Measurements from ENCODE around the gene EXD3.
"Not testable (repeated sequence)": the region's sequence is repeated elsewhere in the genome, so short reads cannot be mapped to it uniquely, and the experiment has no call there.

The EXD3 gene

GRCh38 chr9:137380171-137380570 is 42.8 kb downstream of the EXD3 start:
- no peak for TF ChIP-seq CTCF (IDR thresholded peaks at IDR 0.05; ENCODE audit: borderline replicate concordance, control extremely low read depth, extremely low read depth, insufficient read depth, missing control alignments)
- in situ Hi-C loops (cut with MboI; ENCODE audit: low sequenced_read_pairs, unreplicated experiment) = no loop called here
- DNase-seq (ENCODE audit: low spot score) = no peak

- no peak for DNase-seq (ENCODE audit: low spot score)
- in situ Hi-C loops (cut with MboI; ENCODE audit: low sequenced_read_pairs, unreplicated experiment) = no loop called here
- no peak for TF ChIP-seq CTCF (IDR thresholded peaks at IDR 0.05; ENCODE audit: borderline replicate concordance, control extremely low read depth, extremely low read depth, insufficient read depth, missing control alignments)
Measured at GRCh38 chr9:137379761-137380161, 43.2 kb downstream of the EXD3 start.

GRCh38 chr9:137378688-137379410 is 44.1 kb downstream of the EXD3 start:
- DNase-seq (ENCODE audit: low spot score); in situ Hi-C loops (cut with MboI; ENCODE audit: low sequenced_read_pairs, unreplicated experiment): not testable (repeated sequence)

- no peak for TF ChIP-seq CTCF (IDR thresholded peaks at IDR 0.05; ENCODE audit: borderline replicate concordance, control extremely low read depth, extremely low read depth, insufficient read depth, missing control alignments)
Measured at GRCh38 chr9:137376386-137376785, 46.6 kb downstream of the EXD3 start.

GRCh38 chr9:137375321-137376058 is 47.5 kb downstream of the EXD3 start:
- DNase-seq (ENCODE audit: low spot score) = no peak

More at GRCh38 chr9:137376386-137376785, 46.6 kb downstream of the EXD3 start:
- DNase-seq (ENCODE audit: low spot score) = no peak
- in situ Hi-C loops (cut with MboI; ENCODE audit: low sequenced_read_pairs, unreplicated experiment) = no loop called here

GRCh38 chr9:137374131-137374845 is 48.7 kb downstream of the EXD3 start:
- in situ Hi-C loops (cut with MboI; ENCODE audit: low sequenced_read_pairs, unreplicated experiment) = no loop called here
- no peak for TF ChIP-seq CTCF (IDR thresholded peaks at IDR 0.05; ENCODE audit: borderline replicate concordance, control extremely low read depth, extremely low read depth, insufficient read depth, missing control alignments)
- no peak for DNase-seq (ENCODE audit: low spot score)

More at GRCh38 chr9:137375321-137376058, 47.5 kb downstream of the EXD3 start:
- in situ Hi-C loops (cut with MboI; ENCODE audit: low sequenced_read_pairs, unreplicated experiment) = no loop called here
- TF ChIP-seq CTCF (IDR thresholded peaks at IDR 0.05; ENCODE audit: borderline replicate concordance, control extremely low read depth, extremely low read depth, insufficient read depth, missing control alignments) = no peak
